Kidney epithelial cell (primary cell): Measurements from ENCODE around the gene EXOSC7. TPM values are rescaled to one million over a fixed set of nuclear protein-coding genes. Genes with fewer than 3 reads are reported as not detected.
A peak's percentile ranks its signal among the peaks of the same experiment; 100 is the strongest.
"Not testable (repeated sequence)": the region's sequence is repeated elsewhere in the genome, so short reads cannot be mapped to it uniquely, and the experiment has no call there.

ENCODE experiments used
- DNase-seq: peaks from one replicate; pipeline ENCODE4 v3.0.0-alpha.2; 2010; ENCODE audit warnings: low read depth
- H3K27me3 ChIP-seq: 2 replicates; pipeline ENCODE4 v1.6.0; 2011; ENCODE audit warnings: low read length; ENCODE audit not compliant: control insufficient read depth, insufficient read depth
- H3K36me3 ChIP-seq: 2 replicates; pipeline ENCODE4 v1.5.1; 2011; ENCODE audit warnings: low read length; ENCODE audit not compliant: control insufficient read depth, insufficient read depth
- H3K4me3 ChIP-seq: 2 replicates; pipeline ENCODE4 v1.5.1; 2011; ENCODE audit warnings: low read depth, mild to moderate bottlenecking, control low read depth, low read length
- total RNA-seq: library from RNA; depleted of rRNA; stranded (reverse); fragments of >200 nt; gene quantifications from 2 replicates; pipeline ENCODE4 v1.2.3, GENCODE V29; 2015
- TF ChIP-seq, protein P1 (sequence below): IDR thresholded peaks from 2 replicates; pipeline ENCODE4 v1.5.1; 2011; ENCODE audit warnings: mild to moderate bottlenecking, moderate library complexity, low read length, control low read depth, inconsistent platforms; ENCODE audit not compliant: insufficient read depth, poor library complexity, severe bottlenecking

EXOSC7 gene
- total RNA-seq, 1 donor from 2014 or later = 64.8 TPM

DNA sequence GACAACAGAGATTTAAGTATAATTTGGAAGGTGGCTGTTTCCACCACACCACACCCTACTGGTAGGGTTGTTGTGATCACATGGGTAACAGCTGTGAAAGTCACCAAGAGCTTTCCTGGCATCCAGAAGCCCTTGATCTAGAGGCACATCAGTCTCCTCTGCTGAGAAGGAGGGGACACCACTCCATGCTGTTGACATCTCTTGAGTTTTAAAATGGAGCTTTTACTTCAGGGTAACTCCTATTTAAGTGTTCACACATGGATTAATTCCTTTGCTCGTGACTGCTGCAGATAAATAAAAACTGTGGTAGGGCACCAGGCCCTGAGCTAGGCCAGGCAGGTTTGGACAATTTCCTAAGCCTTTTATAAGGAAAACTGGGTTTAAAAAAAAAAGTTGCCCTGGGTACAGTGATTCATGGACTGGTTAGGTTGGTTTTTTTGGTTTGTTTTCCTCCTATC, 7.5 kb downstream of the EXOSC7 start:
- TF ChIP-seq, protein P1, sequence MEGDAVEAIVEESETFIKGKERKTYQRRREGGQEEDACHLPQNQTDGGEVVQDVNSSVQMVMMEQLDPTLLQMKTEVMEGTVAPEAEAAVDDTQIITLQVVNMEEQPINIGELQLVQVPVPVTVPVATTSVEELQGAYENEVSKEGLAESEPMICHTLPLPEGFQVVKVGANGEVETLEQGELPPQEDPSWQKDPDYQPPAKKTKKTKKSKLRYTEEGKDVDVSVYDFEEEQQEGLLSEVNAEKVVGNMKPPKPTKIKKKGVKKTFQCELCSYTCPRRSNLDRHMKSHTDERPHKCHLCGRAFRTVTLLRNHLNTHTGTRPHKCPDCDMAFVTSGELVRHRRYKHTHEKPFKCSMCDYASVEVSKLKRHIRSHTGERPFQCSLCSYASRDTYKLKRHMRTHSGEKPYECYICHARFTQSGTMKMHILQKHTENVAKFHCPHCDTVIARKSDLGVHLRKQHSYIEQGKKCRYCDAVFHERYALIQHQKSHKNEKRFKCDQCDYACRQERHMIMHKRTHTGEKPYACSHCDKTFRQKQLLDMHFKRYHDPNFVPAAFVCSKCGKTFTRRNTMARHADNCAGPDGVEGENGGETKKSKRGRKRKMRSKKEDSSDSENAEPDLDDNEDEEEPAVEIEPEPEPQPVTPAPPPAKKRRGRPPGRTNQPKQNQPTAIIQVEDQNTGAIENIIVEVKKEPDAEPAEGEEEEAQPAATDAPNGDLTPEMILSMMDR = no peak
- H3K4me3 ChIP-seq = no peak overlapping the region
- no peak for DNase-seq
- no peaks in the 10 kb centered on the region for H3K27me3 ChIP-seq
- H3K36me3 ChIP-seq = no peaks in the 10 kb centered on the region

DNA sequence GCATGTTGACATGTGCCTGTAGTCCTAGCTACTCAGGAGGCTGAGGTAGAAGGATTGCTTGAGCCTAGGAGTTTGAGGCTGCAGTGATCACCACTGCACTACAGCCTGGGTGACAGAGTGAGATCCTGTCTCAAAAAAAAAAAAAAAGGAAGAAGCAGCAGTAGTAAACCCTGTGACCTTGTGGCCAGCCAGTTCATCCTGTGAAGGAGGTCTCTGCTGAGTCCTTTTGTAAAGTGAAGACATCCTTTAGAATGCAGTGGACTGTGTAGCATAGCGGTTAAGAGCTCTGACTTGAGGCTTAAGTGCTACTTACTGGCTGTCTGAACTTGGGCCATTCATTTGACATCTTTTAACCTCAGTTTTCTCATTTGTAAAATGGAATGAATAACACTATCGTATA, 8.3 kb downstream of the EXOSC7 start:
- no peaks in the 10 kb centered on the region for H3K27me3 ChIP-seq
- no peaks in the 10 kb centered on the region for H3K36me3 ChIP-seq
- H3K4me3 ChIP-seq = no peak overlapping the region
- TF ChIP-seq, protein P1 = no peak
- no peak for DNase-seq

DNA sequence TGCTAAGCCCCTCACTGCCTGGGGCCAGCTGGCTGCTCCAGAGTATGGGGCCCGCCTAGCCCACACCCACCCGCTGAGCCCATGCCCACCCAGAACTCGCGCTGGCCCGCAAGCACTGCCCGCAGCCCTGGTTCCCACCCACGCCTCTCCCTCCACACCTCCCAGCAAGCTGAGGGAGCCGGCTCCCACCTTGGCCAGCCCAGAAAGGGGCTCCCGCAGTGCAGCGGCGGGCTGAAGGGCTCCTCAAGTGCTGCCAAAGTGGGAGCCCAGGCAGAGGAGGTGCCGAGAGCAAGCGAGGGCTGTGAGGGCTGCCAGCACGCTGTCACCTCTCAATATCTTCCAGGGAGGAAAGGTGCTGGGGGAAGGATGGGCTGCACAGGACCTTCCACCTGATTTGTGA, 10.3 kb downstream of the EXOSC7 start:
- not testable (repeated sequence) for H3K27me3 ChIP-seq, DNase-seq, H3K36me3 ChIP-seq, H3K4me3 ChIP-seq

DNA sequence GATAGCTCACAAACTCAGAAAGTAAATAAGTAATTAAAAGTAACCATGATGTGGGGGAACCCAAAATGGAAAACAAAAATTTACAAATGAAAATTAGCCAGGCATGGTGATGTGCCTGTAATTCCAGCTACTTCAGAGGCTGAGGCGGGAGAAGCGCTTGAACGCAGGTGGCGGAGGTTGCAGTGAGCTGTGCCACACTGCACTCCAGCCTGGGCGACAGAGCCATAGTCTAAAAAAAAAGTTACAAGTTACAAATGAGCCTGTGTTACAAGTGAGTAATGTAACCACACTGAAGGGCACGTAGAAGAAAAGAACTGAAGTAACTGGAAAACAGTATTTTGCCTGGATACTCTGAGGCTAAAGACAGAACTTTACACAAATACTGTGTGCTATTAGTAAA, 11.3 kb downstream of the EXOSC7 start:
- Histone ChIP-seq H3K36me3 (no peaks in the 10 kb centered on the region), H3K27me3 (no peaks in the 10 kb centered on the region), H3K4me3 (no peak overlapping the region)
- TF ChIP-seq, protein P1 = no peak
- DNase-seq = no peak

DNA sequence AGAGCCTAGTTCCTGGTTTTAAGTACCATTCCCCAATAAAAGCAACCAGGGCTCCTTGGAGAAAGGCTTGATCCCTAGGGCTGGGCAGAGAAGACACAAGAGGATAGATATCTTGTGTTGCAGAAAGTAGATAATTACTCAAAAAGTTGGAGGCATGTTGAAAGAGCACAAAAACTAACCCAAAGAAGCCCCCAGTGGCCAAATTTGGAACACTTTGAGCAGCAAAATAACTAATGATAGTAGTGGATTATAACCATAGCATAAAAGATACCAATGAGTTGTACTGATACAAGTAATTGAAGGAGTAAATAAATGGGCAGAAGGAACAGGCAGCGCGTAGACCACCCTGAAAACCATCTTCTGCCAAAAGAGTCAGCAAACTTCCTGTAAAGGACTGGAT, 12.0 kb downstream of the EXOSC7 start:
- DNase-seq = no peak
- Histone ChIP-seq H3K36me3 (no peaks in the 10 kb centered on the region), H3K27me3 (no peaks in the 10 kb centered on the region), H3K4me3 (no peak overlapping the region)
- TF ChIP-seq, protein P1 = peak; percentile 51

DNA sequence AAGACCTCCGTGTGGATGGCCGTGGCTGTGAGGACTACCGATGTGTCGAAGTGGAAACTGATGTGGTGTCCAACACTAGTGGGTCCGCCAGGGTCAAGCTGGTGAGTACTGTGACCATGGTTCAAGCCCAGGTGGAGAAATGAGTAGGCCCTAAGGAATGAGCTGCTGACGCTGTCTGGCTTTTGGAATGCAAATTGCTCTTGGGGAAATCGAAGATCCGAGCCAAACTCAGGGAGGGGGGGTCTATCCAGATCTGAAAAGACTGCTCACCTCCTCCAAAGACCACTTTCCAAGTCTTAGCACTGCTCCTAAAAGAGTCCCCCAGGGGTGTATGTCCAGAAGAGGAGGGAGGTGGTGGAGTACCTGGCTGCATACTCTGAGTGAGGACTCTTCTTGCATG, 13.1 kb downstream of the EXOSC7 start:
- no peak for DNase-seq
- H3K36me3 ChIP-seq = no peaks in the 10 kb centered on the region
- TF ChIP-seq, protein P1 = no peak

More for the DNA sequence above, 13.1 kb downstream of the EXOSC7 start:
- Histone ChIP-seq H3K27me3 (no peaks in the 10 kb centered on the region), H3K4me3 (no peak overlapping the region)
